VCaP (cell line): ENCODE measurements around the gene NEK4.

Experiments
- H3K27ac ChIP-seq: fragments of 450-650 bp; 2 replicates; pipeline ENCODE4 v1.5.1; 2017
- TF ChIP-seq, protein P1 (sequence below): fragments of 450-650 bp; conservative IDR thresholded peaks from 2 replicates; pipeline ENCODE4 v1.5.1; 2017; ENCODE audit warnings: mild to moderate bottlenecking, moderate library complexity

The NEK4 gene

DNA sequence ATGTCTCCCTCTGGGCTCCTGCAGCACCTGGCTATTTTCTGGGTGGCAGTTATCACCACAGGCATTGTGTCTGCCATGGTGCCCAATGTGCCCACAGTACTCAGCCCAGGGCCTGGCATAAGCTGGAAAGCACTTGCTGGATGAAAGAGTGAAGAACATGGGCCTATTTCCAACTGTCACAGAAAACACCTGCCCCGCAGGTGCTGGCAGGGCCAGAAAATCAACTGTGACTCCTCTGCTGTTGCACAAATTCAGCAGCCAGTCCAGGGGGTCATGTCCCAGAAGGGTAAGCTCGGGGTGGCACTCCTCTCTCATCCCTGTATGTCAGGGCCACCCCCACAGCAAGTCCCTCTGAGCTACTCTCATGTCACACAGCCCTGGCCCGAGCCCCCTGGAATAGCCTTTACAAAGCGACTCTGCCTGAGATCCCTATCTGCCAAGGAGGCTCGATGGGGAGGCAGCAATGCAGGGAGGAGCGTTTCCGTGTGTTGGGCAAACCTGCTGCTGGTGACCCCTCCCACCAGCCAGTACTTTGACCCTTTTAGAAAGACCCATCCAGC is 40.8 kb upstream of the NEK4 start:
- TF ChIP-seq, protein P1, sequence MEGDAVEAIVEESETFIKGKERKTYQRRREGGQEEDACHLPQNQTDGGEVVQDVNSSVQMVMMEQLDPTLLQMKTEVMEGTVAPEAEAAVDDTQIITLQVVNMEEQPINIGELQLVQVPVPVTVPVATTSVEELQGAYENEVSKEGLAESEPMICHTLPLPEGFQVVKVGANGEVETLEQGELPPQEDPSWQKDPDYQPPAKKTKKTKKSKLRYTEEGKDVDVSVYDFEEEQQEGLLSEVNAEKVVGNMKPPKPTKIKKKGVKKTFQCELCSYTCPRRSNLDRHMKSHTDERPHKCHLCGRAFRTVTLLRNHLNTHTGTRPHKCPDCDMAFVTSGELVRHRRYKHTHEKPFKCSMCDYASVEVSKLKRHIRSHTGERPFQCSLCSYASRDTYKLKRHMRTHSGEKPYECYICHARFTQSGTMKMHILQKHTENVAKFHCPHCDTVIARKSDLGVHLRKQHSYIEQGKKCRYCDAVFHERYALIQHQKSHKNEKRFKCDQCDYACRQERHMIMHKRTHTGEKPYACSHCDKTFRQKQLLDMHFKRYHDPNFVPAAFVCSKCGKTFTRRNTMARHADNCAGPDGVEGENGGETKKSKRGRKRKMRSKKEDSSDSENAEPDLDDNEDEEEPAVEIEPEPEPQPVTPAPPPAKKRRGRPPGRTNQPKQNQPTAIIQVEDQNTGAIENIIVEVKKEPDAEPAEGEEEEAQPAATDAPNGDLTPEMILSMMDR, result no peak
- no peak overlapping the region for H3K27ac ChIP-seq

DNA sequence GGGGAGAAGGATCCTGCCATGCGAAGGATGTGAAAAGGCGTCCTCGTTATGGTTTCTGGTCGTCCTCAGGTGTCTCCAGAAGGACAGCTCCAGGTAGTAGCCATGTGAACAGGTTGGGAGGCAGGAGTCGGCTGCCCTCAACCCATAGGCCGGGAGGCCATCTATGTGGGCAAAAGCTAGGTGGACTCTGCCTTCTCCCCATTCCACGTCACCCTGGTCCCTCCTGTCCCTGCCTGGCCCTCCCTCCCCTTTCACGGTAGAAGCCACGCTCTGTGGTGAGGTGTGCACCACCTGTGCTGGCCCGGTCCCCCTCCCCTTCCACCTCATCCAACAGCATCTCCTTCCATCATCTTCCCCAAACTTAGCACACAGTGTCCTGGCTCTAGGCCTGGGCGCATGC is 40.2 kb upstream of the NEK4 start:
- no peak overlapping the region for H3K27ac ChIP-seq

DNA sequence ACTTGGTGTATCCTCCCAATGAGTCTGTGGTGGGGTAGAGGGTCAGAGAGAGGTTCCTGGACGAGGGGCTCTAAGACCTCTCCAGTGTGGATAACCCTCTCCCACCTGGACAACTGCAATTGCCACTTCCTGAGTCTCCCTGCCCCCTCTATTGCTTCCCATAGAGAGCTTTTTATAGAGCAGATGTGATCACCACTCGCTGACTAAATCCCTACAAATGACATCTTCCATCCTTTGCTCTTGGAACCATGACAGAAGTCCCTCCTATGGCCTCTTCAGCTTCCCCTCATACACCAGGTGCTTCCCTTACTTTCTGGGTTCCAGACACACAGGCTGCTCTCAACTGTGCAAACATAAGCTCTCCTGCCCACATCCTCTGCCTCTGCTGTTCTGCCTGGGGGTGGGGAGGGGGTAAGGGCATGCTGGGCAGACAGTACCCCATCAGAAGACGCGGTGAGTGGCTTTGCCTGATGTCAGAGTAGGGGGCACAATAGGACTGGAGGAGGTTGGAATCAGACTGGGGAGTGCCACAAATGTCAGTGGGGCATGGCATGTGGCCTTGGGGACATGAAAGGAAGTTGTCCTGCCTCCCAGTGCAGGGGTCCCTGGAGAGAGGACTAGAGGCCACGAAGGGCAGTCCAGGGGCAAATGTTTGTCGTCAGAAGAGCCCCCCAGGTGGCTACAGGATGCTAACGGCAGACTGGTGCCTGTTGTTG is 39.1 kb upstream of the NEK4 start:
- H3K27ac ChIP-seq, result no peak overlapping the region
- TF ChIP-seq, protein P1, result no peak

More for the DNA sequence above, 40.2 kb upstream of the NEK4 start:
- TF ChIP-seq, protein P1, result no peak

DNA sequence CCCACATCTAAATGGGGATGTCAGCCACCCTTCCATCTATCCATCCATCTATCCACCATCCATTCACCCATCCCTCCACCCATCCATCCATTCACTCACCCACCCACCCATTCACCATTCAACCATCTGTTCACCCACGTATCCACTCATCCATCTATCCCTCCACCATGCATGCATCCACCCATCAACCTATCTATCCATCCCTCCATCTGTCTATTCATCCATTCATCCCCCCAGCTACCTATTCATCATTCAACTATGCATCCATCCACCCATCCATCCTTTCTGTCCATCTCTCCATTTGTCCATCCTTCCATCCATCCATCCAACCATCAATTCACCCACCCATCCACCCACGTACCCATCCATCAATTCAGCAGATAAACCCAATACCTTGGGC is 38.4 kb upstream of the NEK4 start:
- no peak overlapping the region for H3K27ac ChIP-seq
- TF ChIP-seq, protein P1, result no peak

DNA sequence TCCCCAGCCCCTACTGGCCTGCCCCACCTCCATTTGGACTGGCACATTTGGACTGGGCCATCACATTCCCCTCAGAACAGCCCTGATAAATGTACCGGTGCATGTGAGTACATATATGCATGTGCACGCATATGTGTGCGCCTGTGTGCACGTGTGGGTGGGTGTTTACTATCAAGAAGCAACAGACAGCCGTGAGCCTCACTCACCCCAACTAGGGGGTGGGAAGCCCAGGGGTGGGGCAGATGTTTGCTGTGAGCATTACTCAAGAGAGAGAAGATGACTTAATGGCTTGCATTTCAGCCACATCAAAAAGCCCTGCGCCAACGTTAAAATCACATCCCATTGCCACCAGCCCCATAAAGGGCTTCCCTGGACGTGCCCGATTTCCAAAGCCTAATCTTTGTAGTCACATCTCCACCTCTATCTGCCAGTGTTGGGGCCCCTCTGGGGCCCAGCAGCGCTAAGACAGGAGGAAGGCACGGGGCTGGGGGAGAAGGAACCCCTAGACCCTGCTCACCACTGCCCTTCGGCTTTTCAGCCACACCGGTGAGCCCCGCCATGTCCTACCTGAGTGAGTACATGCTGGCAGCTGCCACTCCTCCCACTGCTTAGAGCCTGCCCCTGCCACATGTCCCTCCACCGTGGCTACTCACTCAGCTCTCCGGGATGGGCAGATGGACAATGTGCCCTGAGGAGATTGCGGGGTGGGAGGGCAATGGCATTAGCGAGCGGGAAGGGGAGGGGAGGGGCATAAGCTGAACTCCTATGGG is 34.7 kb upstream of the NEK4 start:
- TF ChIP-seq, protein P1, result no peak
- H3K27ac ChIP-seq, result no peak overlapping the region

DNA sequence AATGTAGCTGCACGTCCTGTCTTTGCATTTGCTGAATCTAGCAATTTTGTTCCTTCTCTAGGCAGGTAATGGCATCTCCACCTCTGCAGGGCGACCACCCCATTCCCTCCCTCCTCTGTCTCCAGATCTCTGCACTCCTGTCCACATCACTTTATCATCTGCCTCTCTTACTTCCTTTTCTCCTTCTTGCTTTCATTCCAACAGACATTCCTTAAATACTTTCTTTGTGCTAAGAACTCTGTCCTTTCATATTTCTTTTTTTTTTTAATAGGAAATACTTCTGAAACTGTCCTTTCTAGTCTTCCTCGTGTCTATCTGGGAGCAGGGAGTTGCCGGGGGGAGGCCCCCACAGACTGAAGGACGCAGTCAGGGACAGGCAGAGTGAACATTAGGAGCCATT is 31.1 kb upstream of the NEK4 start:
- TF ChIP-seq, protein P1, result no peak
- no peak overlapping the region for H3K27ac ChIP-seq

DNA sequence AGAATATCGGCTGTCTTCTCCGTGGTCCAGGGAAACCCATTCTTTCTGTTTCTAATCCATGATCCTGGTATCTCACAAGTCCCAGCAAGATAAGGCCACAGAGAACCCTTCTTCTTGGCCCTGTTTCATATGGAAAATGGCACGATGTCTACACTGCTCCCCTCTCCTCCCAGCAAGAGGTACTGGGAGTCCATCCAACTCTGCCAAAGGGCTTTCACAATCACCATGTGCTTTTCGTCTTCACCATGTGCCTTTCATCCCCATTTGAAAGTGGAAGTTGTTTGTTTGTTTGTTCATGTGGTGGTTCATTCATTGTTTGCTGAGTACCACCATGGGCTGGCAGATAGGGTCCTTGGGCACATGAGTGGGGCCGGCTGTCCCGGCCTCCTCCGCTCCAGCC is 29.3 kb upstream of the NEK4 start:
- H3K27ac ChIP-seq, result no peak overlapping the region
- TF ChIP-seq, protein P1, result no peak
